ENCODE data around the gene CAPZB.

CAPZB gene

GRCh38 chr1:19448491-19449439 is 36.6 kb downstream of the CAPZB start:
- peak; percentile 95 for DNase-seq (ENCODE audit: low spot score)

GRCh38 chr1:19447550-19447949 is 37.8 kb downstream of the CAPZB start:
- no peak for DNase-seq (ENCODE audit: low spot score)

- peak; percentile 55 for DNase-seq (ENCODE audit: low spot score)
Observed at GRCh38 chr1:19445417-19446342, 39.7 kb downstream of the CAPZB start.

- no peak for DNase-seq (ENCODE audit: low spot score)
Observed at GRCh38 chr1:19444296-19445021, 40.9 kb downstream of the CAPZB start.

- DNase-seq (ENCODE audit: low spot score): no peak
Observed at GRCh38 chr1:19443326-19443725, 42.0 kb downstream of the CAPZB start.

GRCh38 chr1:19442154-19443096 is 42.9 kb downstream of the CAPZB start:
- DNase-seq (ENCODE audit: low spot score): no peak

- DNase-seq (ENCODE audit: low spot score): no peak
Observed at GRCh38 chr1:19441048-19441780, 44.1 kb downstream of the CAPZB start.

GRCh38 chr1:19439464-19440171 is 45.7 kb downstream of the CAPZB start:
- DNase-seq (ENCODE audit: low spot score): peak; percentile 52

- no peak for DNase-seq (ENCODE audit: low spot score)
Observed at GRCh38 chr1:19438516-19439195, 46.7 kb downstream of the CAPZB start.

- no peak for DNase-seq (ENCODE audit: low spot score)
Observed at GRCh38 chr1:19437891-19438294, 47.4 kb downstream of the CAPZB start.

- DNase-seq (ENCODE audit: low spot score): peak; percentile 27
Observed at GRCh38 chr1:19436716-19437476, 48.4 kb downstream of the CAPZB start.

GRCh38 chr1:19435851-19436455 is 49.4 kb downstream of the CAPZB start:
- DNase-seq (ENCODE audit: low spot score): peak; percentile 35

- DNase-seq (ENCODE audit: low spot score): no peak
Observed at GRCh38 chr1:19435181-19435580, 50.2 kb downstream of the CAPZB start.

- no peak for DNase-seq (ENCODE audit: low spot score)
Observed at GRCh38 chr1:19433719-19433998, 51.7 kb downstream of the CAPZB start.

- DNase-seq (ENCODE audit: low spot score): no peak
Observed at GRCh38 chr1:19432943-19433718, 52.2 kb downstream of the CAPZB start.

- DNase-seq (ENCODE audit: low spot score): peak; percentile 79
Observed at GRCh38 chr1:19430121-19431068, 54.9 kb downstream of the CAPZB start.

Data from kidney tubule cell (primary cell).